Mesenchymal stem cell (in vitro differentiated cells and primary cell): ENCODE measurements around the gene CHST15.
A peak's percentile ranks its signal among the peaks of the same experiment; 100 is the strongest.

Source experiments
- DNase-seq: peaks from one replicate; pipeline ENCODE4 v3.0.0-alpha.2; 2013
- H2AFZ ChIP-seq: one replicate; pipeline ENCODE4 v1.6.1; 2013; ENCODE audit warnings: low read depth, mild to moderate bottlenecking, control low read depth, inconsistent platforms, low read length, moderate library complexity
- H2AK5ac ChIP-seq: 2 replicates; pipeline ENCODE4 v1.6.1; 2013; ENCODE audit warnings: low read length, moderate library complexity, mild to moderate bottlenecking, inconsistent platforms; ENCODE audit not compliant: severe bottlenecking
- H2BK120ac ChIP-seq: one replicate; pipeline ENCODE4 v1.6.1; 2013; ENCODE audit warnings: low read depth, mild to moderate bottlenecking, inconsistent platforms, low read length, moderate library complexity
- H2BK12ac ChIP-seq, 2 experiments: one replicate each; pipeline ENCODE4 v1.6.1; 2013; ENCODE audit warnings: inconsistent platforms in 2 of 2, low read length in 2 of 2, mild to moderate bottlenecking in 2 of 2, moderate library complexity in 2 of 2, control low read depth in 1 of 2
- H2BK15ac ChIP-seq: one replicate; pipeline ENCODE4 v1.6.1; 2013; ENCODE audit warnings: mild to moderate bottlenecking, low read depth, inconsistent platforms; ENCODE audit not compliant: poor library complexity, severe bottlenecking
- H2BK5ac ChIP-seq: 2 replicates; pipeline ENCODE4 v1.6.1; 2013; ENCODE audit warnings: low read depth, mild to moderate bottlenecking, low read length, control low read depth, inconsistent platforms; ENCODE audit not compliant: poor library complexity, severe bottlenecking
- H3K14ac ChIP-seq, 2 experiments: one replicate each; pipeline ENCODE4 v1.6.1; 2013; ENCODE audit warnings: inconsistent platforms in 2 of 2, low read length in 2 of 2, control low read depth in 1 of 2, mild to moderate bottlenecking in 1 of 2, moderate library complexity in 1 of 2
- H3K18ac ChIP-seq, 2 experiments: one replicate each; pipeline ENCODE4 v1.6.1; 2013; ENCODE audit warnings: inconsistent platforms in 2 of 2, low read length in 2 of 2, control low read depth in 1 of 2, low read depth in 1 of 2, mild to moderate bottlenecking in 1 of 2
- H3K23ac ChIP-seq, 2 experiments: one replicate each; pipeline ENCODE4 v1.6.1; 2013; ENCODE audit warnings: inconsistent platforms in 2 of 2, low read length in 2 of 2, mild to moderate bottlenecking in 2 of 2, moderate library complexity in 2 of 2, control low read depth in 1 of 2
- H3K27ac ChIP-seq: 2 replicates; pipeline ENCODE4 v1.5.1; 2013; ENCODE audit warnings: mild to moderate bottlenecking, moderate library complexity, low read length, control low read depth, inconsistent platforms; ENCODE audit not compliant: poor library complexity, severe bottlenecking
- H3K27me3 ChIP-seq, 2 experiments: 2 replicates each; pipeline versions ENCODE4 v1.6.1 to v1.7.0; 2013; ENCODE audit warnings: low read length in 2 of 2, mild to moderate bottlenecking in 2 of 2, moderate library complexity in 2 of 2, control low read depth in 1 of 2, inconsistent platforms in 1 of 2; ENCODE audit not compliant: control insufficient read depth in 1 of 2, insufficient read depth in 1 of 2
- H3K36me3 ChIP-seq, 2 experiments: 2 replicates each; pipeline versions ENCODE4 v1.6.1 to v1.7.0; 2013; ENCODE audit warnings: low read length in 2 of 2, control low read depth in 1 of 2, inconsistent platforms in 1 of 2, low read depth in 1 of 2, mild to moderate bottlenecking in 1 of 2; ENCODE audit not compliant: insufficient read depth in 2 of 2, control insufficient read depth in 1 of 2
- H3K4ac ChIP-seq, 2 experiments: one replicate each; pipeline ENCODE4 v1.6.1; 2013; ENCODE audit warnings: inconsistent platforms in 2 of 2, low read length in 2 of 2, mild to moderate bottlenecking in 2 of 2, moderate library complexity in 2 of 2, control low read depth in 1 of 2, low read depth in 1 of 2
- H3K4me1 ChIP-seq: 2 replicates; pipeline ENCODE4 v1.6.1; 2013; ENCODE audit warnings: low read depth, low read length, control low read depth; ENCODE audit not compliant: control insufficient read depth, insufficient read depth
- H3K4me2 ChIP-seq: 2 replicates; pipeline ENCODE4 v1.6.1; 2013; ENCODE audit warnings: low read length, mild to moderate bottlenecking, inconsistent platforms; ENCODE audit not compliant: poor library complexity, severe bottlenecking
- H3K4me3 ChIP-seq, 2 experiments: 2 replicates each; pipeline versions ENCODE4 v1.5.1 to v1.7.0; 2013; ENCODE audit warnings: low read length in 2 of 2, mild to moderate bottlenecking in 2 of 2, control low read depth in 1 of 2, low read depth in 1 of 2; ENCODE audit not compliant: insufficient read depth in 1 of 2
- H3K79me1 ChIP-seq: replicated peaks from 2 replicates; pipeline ENCODE4 v1.6.1; 2013; ENCODE audit warnings: mild to moderate bottlenecking, control low read depth, low read length, inconsistent platforms; ENCODE audit not compliant: poor library complexity, severe bottlenecking
- H3K9ac ChIP-seq: 2 replicates; pipeline ENCODE4 v1.7.0; 2013; ENCODE audit warnings: mild to moderate bottlenecking, low read length, moderate library complexity
- H3K9me3 ChIP-seq: 2 replicates; pipeline ENCODE4 v1.7.0; 2013; ENCODE audit warnings: mild to moderate bottlenecking, low read length; ENCODE audit not compliant: control insufficient read depth
- H4K8ac ChIP-seq: one replicate; pipeline ENCODE4 v1.6.1; 2013; ENCODE audit warnings: inconsistent platforms, mild to moderate bottlenecking, low read length, moderate library complexity
- H4K91ac ChIP-seq: one replicate; pipeline ENCODE4 v1.6.1; 2013; ENCODE audit warnings: mild to moderate bottlenecking, low read length, inconsistent platforms
- WGBS: methylation state at CpG from one replicate; pipeline ENCODE4 v1.1.7; 2013; ENCODE audit warnings: mixed read lengths; 5-methylcytosine and 5-hydroxymethylcytosine counted together

CHST15 gene

DNA sequence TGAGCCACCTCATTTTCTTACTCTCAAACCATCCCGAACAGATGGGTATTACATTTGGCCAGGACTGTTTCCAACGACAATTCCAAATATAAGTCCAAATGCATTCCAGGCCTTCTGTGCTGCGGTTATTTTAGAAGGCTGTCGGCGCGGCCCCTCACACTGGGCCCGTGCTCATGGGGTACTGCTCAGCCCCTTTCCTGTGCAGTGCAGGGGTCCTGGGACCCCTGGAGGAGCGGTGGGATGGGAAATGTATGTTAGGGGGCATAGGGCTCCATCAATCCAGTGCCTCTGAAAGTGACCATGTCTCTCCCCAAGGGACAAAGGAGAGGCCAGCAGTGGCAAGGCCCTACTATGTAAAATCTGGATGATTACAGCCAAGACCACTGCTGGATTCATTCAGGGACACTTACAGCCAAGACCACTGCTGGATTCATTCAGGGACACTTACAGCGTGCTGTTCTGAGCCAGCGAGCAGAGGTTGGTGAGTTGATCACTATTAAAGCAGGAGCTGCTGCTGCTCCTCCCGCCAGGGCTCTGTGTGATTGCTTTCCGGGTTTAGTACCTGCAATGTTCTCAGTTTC lies 66.3 kb downstream of the CHST15 start:
- H2BK120ac ChIP-seq = no peak overlapping the region
- H3K23ac ChIP-seq = no peak overlapping the region
- H3K4ac ChIP-seq = no peak overlapping the region
- H4K8ac ChIP-seq = no peak overlapping the region
- H3K27me3 ChIP-seq = no peaks in the 10 kb centered on the region
- no peak overlapping the region for H3K4me2 ChIP-seq
- no peak overlapping the region for H4K91ac ChIP-seq
- H2BK12ac ChIP-seq = no peak overlapping the region
- H3K4me3 ChIP-seq = no peak overlapping the region
- H3K4me1 ChIP-seq = peaks cover 7% of the 10 kb centered on the region
- H3K27ac ChIP-seq = no peak overlapping the region
- H3K36me3 ChIP-seq = peaks cover 14 to 43% of the 10 kb centered on the region in 2 experiments
- DNase-seq = no peak
- H3K79me1 ChIP-seq = peaks cover 40% of the 10 kb centered on the region
- H3K9me3 ChIP-seq = no peaks in the 10 kb centered on the region
- 87% methylated on average over 12 of the region's 12 CpGs for WGBS
- no peak overlapping the region for H3K14ac ChIP-seq
- no peak overlapping the region for H3K18ac ChIP-seq
- H2AK5ac ChIP-seq = no peak overlapping the region
- H2AFZ ChIP-seq = no peak overlapping the region
- H2BK5ac ChIP-seq = no peak overlapping the region
- no peak overlapping the region for H3K9ac ChIP-seq
- no peak overlapping the region for H2BK15ac ChIP-seq

DNA sequence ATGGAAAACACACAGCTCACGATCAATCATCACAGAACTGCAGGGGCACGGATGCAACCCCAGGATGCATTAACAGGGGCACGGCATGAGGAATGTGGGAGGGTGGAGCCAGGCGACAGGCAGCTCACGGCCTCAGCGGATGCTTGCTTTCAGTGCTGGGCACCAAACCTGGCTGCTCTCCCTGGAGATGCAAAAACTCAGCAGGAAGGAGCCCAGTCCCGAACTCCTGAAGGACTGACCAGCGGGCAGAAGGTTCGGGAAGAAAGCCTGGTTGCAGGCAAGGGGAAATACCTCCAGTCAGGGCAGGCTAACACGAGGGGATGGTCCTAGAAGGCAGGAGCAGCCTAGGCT lies 66.8 kb downstream of the CHST15 start:
- no peak for DNase-seq
- Histone ChIP-seq H3K18ac (no peak overlapping the region), H2BK15ac (no peak overlapping the region), H4K8ac (no peak overlapping the region), H4K91ac (no peak overlapping the region), H3K23ac (no peak overlapping the region), H3K4me3 (no peak overlapping the region), H3K36me3 (peaks cover 14 to 40% of the 10 kb centered on the region in 2 experiments), H3K9ac (no peak overlapping the region), H2AK5ac (no peak overlapping the region), H3K9me3 (no peaks in the 10 kb centered on the region), H3K4me1 (peaks cover 7% of the 10 kb centered on the region), H3K79me1 (peaks cover 41% of the 10 kb centered on the region), H3K27ac (no peak overlapping the region), H2BK5ac (no peak overlapping the region), H3K27me3 (no peaks in the 10 kb centered on the region), H3K4ac (no peak overlapping the region), H2BK12ac (no peak overlapping the region), H3K4me2 (no peak overlapping the region), H2AFZ (no peak overlapping the region), H3K14ac (no peak overlapping the region), H2BK120ac (no peak overlapping the region)
- 80% methylated on average over 10 of the region's 10 CpGs for WGBS

DNA sequence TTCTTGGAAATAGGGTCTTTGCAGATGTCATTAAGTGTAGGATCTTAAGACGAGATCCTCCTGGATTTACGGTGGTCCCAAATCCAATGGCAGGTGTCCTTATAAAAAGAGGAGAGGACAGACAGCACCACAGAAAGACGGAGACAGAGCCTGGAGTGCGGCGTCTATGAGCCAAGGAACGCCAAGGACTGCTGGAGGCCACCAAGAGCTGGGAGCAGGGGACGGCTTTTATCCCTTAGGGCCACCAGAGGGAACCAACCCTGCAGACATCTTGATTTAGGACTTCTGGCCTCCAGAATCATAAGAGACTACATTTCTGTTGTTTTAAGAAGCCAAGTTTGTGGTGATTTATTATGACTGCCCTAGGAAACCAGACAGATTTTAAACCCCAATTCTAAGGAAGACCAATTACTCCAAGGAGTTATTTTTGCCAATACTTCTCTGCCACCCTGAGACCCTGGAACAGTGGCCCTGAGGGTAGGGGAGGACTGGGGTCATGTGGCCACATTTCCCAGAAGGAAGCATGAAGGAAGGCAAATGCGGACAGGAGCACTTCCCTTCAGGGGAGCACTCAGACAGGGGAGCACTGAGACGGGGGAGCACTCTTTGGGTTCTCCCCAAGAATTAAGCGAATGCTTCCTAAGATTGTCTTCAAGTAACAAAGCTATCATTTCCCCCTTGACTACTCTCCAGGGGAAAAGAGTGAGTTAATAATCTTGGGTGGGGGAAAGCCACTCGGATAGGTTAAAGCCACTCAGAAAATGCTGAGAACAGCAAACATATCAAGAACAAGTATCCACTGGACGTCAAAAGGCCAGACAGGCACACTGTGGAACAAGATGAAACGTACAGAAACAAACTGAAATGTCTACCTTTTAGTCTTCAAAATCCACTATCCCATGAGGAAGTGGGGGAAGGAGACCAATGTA lies 67.5 kb downstream of the CHST15 start:
- peaks cover 14 to 40% of the 10 kb centered on the region in 2 experiments for H3K36me3 ChIP-seq
- no peak overlapping the region for H2BK120ac ChIP-seq
- no peak overlapping the region for H3K4me2 ChIP-seq
- H4K91ac ChIP-seq = peak overlapping the region; percentile 50
- H4K8ac ChIP-seq = no peak overlapping the region
- H2BK5ac ChIP-seq = no peak overlapping the region
- no peak overlapping the region for H3K4ac ChIP-seq
- no peak overlapping the region for H2BK15ac ChIP-seq
- H2BK12ac ChIP-seq = no peak overlapping the region
- H3K9me3 ChIP-seq = no peaks in the 10 kb centered on the region
- H2AK5ac ChIP-seq = no peak overlapping the region
- peaks cover 37% of the 10 kb centered on the region for H3K79me1 ChIP-seq
- H3K27me3 ChIP-seq = no peaks in the 10 kb centered on the region
- no peak overlapping the region for H3K18ac ChIP-seq
- H2AFZ ChIP-seq = no peak overlapping the region
- H3K27ac ChIP-seq = no peak overlapping the region
- WGBS = 76% methylated on average over 12 of the region's 13 CpGs
- peak; percentile 38 for DNase-seq
- H3K9ac ChIP-seq = no peak overlapping the region
- H3K4me3 ChIP-seq = no peak overlapping the region
- H3K23ac ChIP-seq = no peak overlapping the region
- H3K4me1 ChIP-seq = peaks cover 7% of the 10 kb centered on the region
- H3K14ac ChIP-seq = no peak overlapping the region

DNA sequence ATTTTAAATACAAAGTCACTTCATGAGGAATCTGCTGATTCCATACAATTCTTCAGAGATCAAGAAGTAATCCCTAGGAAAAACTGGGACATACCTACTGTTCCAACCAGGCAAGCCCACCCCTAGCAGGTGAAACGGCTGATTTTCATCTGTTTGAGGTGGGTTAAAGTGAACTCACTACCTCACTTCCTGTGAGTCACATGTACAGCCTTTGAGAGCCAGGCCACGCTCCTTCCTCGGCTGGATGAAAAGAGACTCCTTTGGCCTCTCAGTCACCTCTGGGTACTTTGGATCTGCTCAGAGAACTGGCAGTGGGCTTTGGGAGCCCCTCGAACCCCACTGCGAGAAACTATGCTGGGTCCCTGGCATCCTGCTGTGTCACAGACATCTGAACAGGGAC lies 68.2 kb downstream of the CHST15 start:
- H2BK5ac ChIP-seq = no peak overlapping the region
- no peak overlapping the region for H3K4me2 ChIP-seq
- no peaks in the 10 kb centered on the region for H3K9me3 ChIP-seq
- H2BK12ac ChIP-seq = no peak overlapping the region
- H3K9ac ChIP-seq = no peak overlapping the region
- no peak overlapping the region for H3K14ac ChIP-seq
- H2BK15ac ChIP-seq = no peak overlapping the region
- H2AFZ ChIP-seq = no peak overlapping the region
- peaks cover 38% of the 10 kb centered on the region for H3K79me1 ChIP-seq
- no peak overlapping the region for H2AK5ac ChIP-seq
- H3K27me3 ChIP-seq = peaks cover 0 to 2% of the 10 kb centered on the region in 2 experiments
- H2BK120ac ChIP-seq = no peak overlapping the region
- H3K18ac ChIP-seq = no peak overlapping the region
- H4K8ac ChIP-seq = no peak overlapping the region
- no peak overlapping the region for H3K4ac ChIP-seq
- no peak overlapping the region for H4K91ac ChIP-seq
- H3K4me1 ChIP-seq = peaks cover 7% of the 10 kb centered on the region
- no peak for DNase-seq
- WGBS = 69% methylated on average over 5 of the region's 5 CpGs
- H3K23ac ChIP-seq = no peak overlapping the region
- H3K27ac ChIP-seq = no peak overlapping the region
- peaks cover 18 to 40% of the 10 kb centered on the region in 2 experiments for H3K36me3 ChIP-seq
- H3K4me3 ChIP-seq = no peak overlapping the region
